Smooth muscle cell (in vitro differentiated cells): ENCODE results near the gene RUNX3. TPM values are rescaled to one million over a fixed set of nuclear protein-coding genes. Genes with fewer than 3 reads are reported as not detected.

Experiments
- DNase-seq: peaks from one replicate; lab custom pipeline; 2025; ENCODE audit not compliant: unreplicated experiment; lab: John Stamatoyannopoulos, UW
- H2AFZ ChIP-seq: fragments of 200-600 bp; sonication (generic); 2 replicates; pipeline ENCODE4 v1.6.0; 2016; ENCODE audit warnings: antibody characterized with exemption, low read depth, mild to moderate bottlenecking
- H3F3A ChIP-seq: fragments of 200-600 bp; sonication (generic); 2 replicates; pipeline ENCODE4 v1.6.0; 2017; ENCODE audit warnings: antibody characterized with exemption, low read depth
- H3K27ac ChIP-seq: fragments of 200-600 bp; sonication (generic); 2 replicates; pipeline ENCODE4 v1.5.1; 2016; ENCODE audit warnings: low read depth, mild to moderate bottlenecking
- H3K27me3 ChIP-seq: fragments of 200-600 bp; sonication (generic); 2 replicates; pipeline ENCODE4 v1.6.1; 2016; ENCODE audit warnings: low read depth, mild to moderate bottlenecking
- H3K36me3 ChIP-seq: fragments of 200-600 bp; sonication (generic); 2 replicates; pipeline ENCODE4 v1.5.1; 2016; ENCODE audit warnings: low read depth
- H3K4me1 ChIP-seq: fragments of 200-600 bp; sonication (generic); 2 replicates; pipeline ENCODE4 v1.5.1; 2016; ENCODE audit warnings: low read depth
- H3K4me2 ChIP-seq: fragments of 200-600 bp; sonication (generic); 2 replicates; pipeline ENCODE4 v1.6.0; 2016; ENCODE audit warnings: mild to moderate bottlenecking
- H3K4me3 ChIP-seq: fragments of 200-600 bp; sonication (generic); 2 replicates; pipeline ENCODE4 v1.5.1; 2016; ENCODE audit warnings: mild to moderate bottlenecking
- H3K79me2 ChIP-seq: fragments of 200-600 bp; sonication (generic); 2 replicates; pipeline ENCODE4 v1.6.0; 2016; ENCODE audit warnings: low read depth, mild to moderate bottlenecking
- H3K9ac ChIP-seq: fragments of 200-600 bp; sonication (generic); 2 replicates; pipeline ENCODE4 v1.6.0; 2016; ENCODE audit warnings: low read depth
- H3K9me3 ChIP-seq: fragments of 200-600 bp; sonication (generic); replicated peaks from 2 replicates; pipeline ENCODE4 v1.5.1; 2016; ENCODE audit warnings: low read depth
- H4K20me1 ChIP-seq: fragments of 200-600 bp; sonication (generic); 2 replicates; pipeline ENCODE4 v1.6.0; 2016; ENCODE audit warnings: low read depth
- CTCF ChIP-seq: fragments of 200-600 bp; sonication (generic); IDR thresholded peaks from 2 replicates; pipeline ENCODE4 v1.5.1; 2017; ENCODE audit warnings: borderline replicate concordance, mild to moderate bottlenecking, antibody characterized with exemption; ENCODE audit not compliant: insufficient read depth, poor library complexity, severe bottlenecking
- WGBS: methylation state at CpG from one replicate; pipeline ENCODE4 v1.1.7; 2016; ENCODE audit warnings: low lambda C conversion rate; 5-methylcytosine and 5-hydroxymethylcytosine counted together
- polyA plus RNA-seq: library from polyadenylated mRNA; unstranded; fragments of >200 nt; fragmentation: Nextera tagmentation; extraction: Ambion mirVana; gene quantifications from 2 replicates; pipeline ENCODE4 v1.2.1, GENCODE V29; 2016
- total RNA-seq: library from RNA; depleted of rRNA; stranded (reverse); fragments of >200 nt; gene quantifications from 2 replicates; pipeline ENCODE4 v1.2.3, GENCODE V29; 2014

The RUNX3 gene
- total and polyA plus RNA-seq, 2 experiments from 2014 or later: 4.5 to 8.2 TPM

- 96% methylated on average over 14 of the region's 14 CpGs for WGBS
These were observed 33.3 kb downstream of the RUNX3 start for GRCh38 chr1:24896596-24897262.

GRCh38 chr1:24896176-24896575, 33.9 kb downstream of the RUNX3 start:
- 93% methylated on average over 6 of the region's 6 CpGs for WGBS
- no peak overlapping the region for H2AFZ ChIP-seq
- no peak for TF ChIP-seq CTCF
- no peaks in the 10 kb centered on the region for H3K9me3 ChIP-seq
- no peaks in the 10 kb centered on the region for H3K27me3 ChIP-seq
- H4K20me1 ChIP-seq: no peaks in the 10 kb centered on the region
- no peak overlapping the region for H3K9ac ChIP-seq
- H3F3A ChIP-seq: no peaks in the 10 kb centered on the region
- no peaks in the 10 kb centered on the region for H3K79me2 ChIP-seq
- no peak overlapping the region for H3K4me3 ChIP-seq
- H3K4me2 ChIP-seq: no peak overlapping the region
- no peaks in the 10 kb centered on the region for H3K36me3 ChIP-seq
- no peaks in the 10 kb centered on the region for H3K4me1 ChIP-seq
- no peak for DNase-seq
- no peak overlapping the region for H3K27ac ChIP-seq

More at GRCh38 chr1:24896596-24897262, 33.3 kb downstream of the RUNX3 start:
- H3K4me2 ChIP-seq: no peak overlapping the region
- H4K20me1 ChIP-seq: no peaks in the 10 kb centered on the region
- H3K36me3 ChIP-seq: no peaks in the 10 kb centered on the region
- H3K9ac ChIP-seq: no peak overlapping the region
- no peak for DNase-seq
- H3F3A ChIP-seq: no peaks in the 10 kb centered on the region
- no peak overlapping the region for H3K4me3 ChIP-seq
- no peak for TF ChIP-seq CTCF
- no peaks in the 10 kb centered on the region for H3K9me3 ChIP-seq
- H3K79me2 ChIP-seq: no peaks in the 10 kb centered on the region
- no peak overlapping the region for H2AFZ ChIP-seq
- no peaks in the 10 kb centered on the region for H3K4me1 ChIP-seq
- no peaks in the 10 kb centered on the region for H3K27me3 ChIP-seq
- no peak overlapping the region for H3K27ac ChIP-seq

GRCh38 chr1:24895511-24895910, 34.6 kb downstream of the RUNX3 start:
- Histone ChIP-seq H2AFZ (no peak overlapping the region), H3K4me1 (no peaks in the 10 kb centered on the region), H4K20me1 (no peaks in the 10 kb centered on the region), H3K9me3 (no peaks in the 10 kb centered on the region), H3K9ac (no peak overlapping the region), H3K27ac (no peak overlapping the region), H3K79me2 (no peaks in the 10 kb centered on the region), H3K36me3 (no peaks in the 10 kb centered on the region), H3K27me3 (no peaks in the 10 kb centered on the region), H3K4me3 (no peak overlapping the region), H3K4me2 (no peak overlapping the region), H3F3A (no peaks in the 10 kb centered on the region)
- no peak for TF ChIP-seq CTCF
- 94% methylated on average over 4 of the region's 4 CpGs for WGBS
- no peak for DNase-seq

GRCh38 chr1:24894002-24894401, 36.1 kb downstream of the RUNX3 start:
- Histone ChIP-seq H4K20me1 (no peaks in the 10 kb centered on the region), H3K27me3 (no peaks in the 10 kb centered on the region), H3F3A (no peaks in the 10 kb centered on the region), H3K4me3 (no peak overlapping the region), H3K4me1 (no peaks in the 10 kb centered on the region), H3K9ac (no peak overlapping the region), H3K36me3 (no peaks in the 10 kb centered on the region), H3K27ac (no peak overlapping the region), H3K9me3 (no peaks in the 10 kb centered on the region), H3K4me2 (no peak overlapping the region), H3K79me2 (no peaks in the 10 kb centered on the region), H2AFZ (no peak overlapping the region)
- no peak for TF ChIP-seq CTCF
- DNase-seq: no peak
- WGBS: 88% methylated on average over 8 of the region's 8 CpGs
